Measurements from ENCODE around the gene CLVS2. TPM values are rescaled to one million over a fixed set of nuclear protein-coding genes. Genes with fewer than 3 reads are reported as not detected.

CLVS2 gene
- total and polyA plus RNA-seq, 10 donors: not detected

- Histone ChIP-seq H3K36me3 (no peaks in the 10 kb centered on the region), H3K4me3 (no peak overlapping the region), H3K4me1 (peaks cover 0 to 12% (median 6%) of the 10 kb centered on the region in 6 donors), H3K27ac (no peak overlapping the region), H3K27me3 (replicated peaks in 1 of 7) (peaks cover 0 to 60% (median 25%) of the 10 kb centered on the region in 7 donors), H3K9me3 (no peaks in the 10 kb centered on the region)
- intact Hi-C loops (cut with DNase I; ENCODE audit: low total_unique reads): no loop called here
- WGBS, 5 donors: 84 to 94% (median 85%) methylated on average over 3 of the region's 3 CpGs
- TF ChIP-seq POLR2A (IDR thresholded peaks at IDR 0.05) (no peak), POLR2AphosphoS5 (IDR thresholded peaks at IDR 0.05) (no peak)
- TF ChIP-seq, protein P1, sequence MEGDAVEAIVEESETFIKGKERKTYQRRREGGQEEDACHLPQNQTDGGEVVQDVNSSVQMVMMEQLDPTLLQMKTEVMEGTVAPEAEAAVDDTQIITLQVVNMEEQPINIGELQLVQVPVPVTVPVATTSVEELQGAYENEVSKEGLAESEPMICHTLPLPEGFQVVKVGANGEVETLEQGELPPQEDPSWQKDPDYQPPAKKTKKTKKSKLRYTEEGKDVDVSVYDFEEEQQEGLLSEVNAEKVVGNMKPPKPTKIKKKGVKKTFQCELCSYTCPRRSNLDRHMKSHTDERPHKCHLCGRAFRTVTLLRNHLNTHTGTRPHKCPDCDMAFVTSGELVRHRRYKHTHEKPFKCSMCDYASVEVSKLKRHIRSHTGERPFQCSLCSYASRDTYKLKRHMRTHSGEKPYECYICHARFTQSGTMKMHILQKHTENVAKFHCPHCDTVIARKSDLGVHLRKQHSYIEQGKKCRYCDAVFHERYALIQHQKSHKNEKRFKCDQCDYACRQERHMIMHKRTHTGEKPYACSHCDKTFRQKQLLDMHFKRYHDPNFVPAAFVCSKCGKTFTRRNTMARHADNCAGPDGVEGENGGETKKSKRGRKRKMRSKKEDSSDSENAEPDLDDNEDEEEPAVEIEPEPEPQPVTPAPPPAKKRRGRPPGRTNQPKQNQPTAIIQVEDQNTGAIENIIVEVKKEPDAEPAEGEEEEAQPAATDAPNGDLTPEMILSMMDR (IDR thresholded peaks at IDR 0.05 in 8 of 11, conservative IDR thresholded peaks at IDR 0.05 in 3 of 11): no peak
- DNase-seq: no peak
Measured at GRCh38 chr6:122994256-122994655, 1.8 kb upstream of the CLVS2 start.

DNA sequence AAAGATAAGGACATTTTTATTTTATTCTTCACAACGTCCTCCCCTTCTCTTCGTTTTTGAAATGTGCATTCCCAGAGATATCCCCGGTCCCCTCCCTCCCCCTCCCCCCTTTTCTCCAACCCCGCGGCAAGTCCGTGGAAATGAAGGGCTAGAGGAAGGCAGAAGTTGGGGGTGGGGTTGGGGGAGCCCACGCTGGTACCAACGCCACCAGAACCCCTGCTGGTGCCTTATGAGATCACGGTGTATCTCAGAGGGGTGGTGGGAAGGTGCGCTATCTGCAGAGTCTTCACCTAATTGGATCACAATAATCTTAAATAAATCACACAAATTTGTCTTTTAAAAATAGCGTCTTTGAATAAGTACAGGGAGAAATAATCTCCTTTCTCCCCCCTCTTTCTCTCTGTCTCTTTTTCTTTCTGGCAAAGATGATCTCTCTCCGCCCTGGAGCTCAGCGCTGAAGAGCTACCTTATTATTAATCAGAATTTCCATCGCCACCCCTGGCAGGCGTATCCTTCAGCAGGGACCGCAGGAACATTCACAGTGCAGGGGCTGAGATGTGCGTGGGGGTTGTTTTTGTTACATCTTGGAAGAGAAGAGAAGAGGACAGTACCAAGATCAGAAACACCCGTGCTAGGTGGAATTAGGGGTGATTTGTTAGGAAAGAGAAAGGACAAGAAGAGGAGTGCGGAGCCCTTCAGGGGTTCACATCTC, 915 bp downstream of the CLVS2 start:
- Histone ChIP-seq H3K4me1 (peaks cover 0 to 12% (median 6%) of the 10 kb centered on the region in 6 donors), H3K36me3 (no peaks in the 10 kb centered on the region), H3K4me3 (no peak overlapping the region), H3K27me3 (replicated peaks in 1 of 7) (peaks cover 0 to 62% (median 25%) of the 10 kb centered on the region in 7 donors), H3K27ac (no peak overlapping the region), H3K9me3 (no peaks in the 10 kb centered on the region)
- 19 to 25% (median 24%) methylated on average over 19 of the region's 19 CpGs for WGBS, 5 donors
- no peak for DNase-seq
- intact Hi-C loops (cut with DNase I; ENCODE audit: low total_unique reads): no loop called here
- TF ChIP-seq, protein P1 (IDR thresholded peaks at IDR 0.05 in 8 of 11, conservative IDR thresholded peaks at IDR 0.05 in 3 of 11): no peak

GRCh38 chr6:122997541-122998150, 1.6 kb downstream of the CLVS2 start:
- Histone ChIP-seq H3K27me3 (replicated peaks in 1 of 7) (peaks cover 0 to 62% (median 25%) of the 10 kb centered on the region in 7 donors), H3K36me3 (no peaks in the 10 kb centered on the region), H3K9me3 (no peaks in the 10 kb centered on the region), H3K4me1 (peaks cover 0 to 12% (median 6%) of the 10 kb centered on the region in 6 donors), H3K27ac (no peak overlapping the region), H3K4me3 (no peak overlapping the region)
- intact Hi-C loops (cut with DNase I; ENCODE audit: low total_unique reads): no loop called here
- no peak for TF ChIP-seq POLR2AphosphoS5 (IDR thresholded peaks at IDR 0.05)
- no peak for TF ChIP-seq POLR2A (IDR thresholded peaks at IDR 0.05)
- TF ChIP-seq, protein P1 (IDR thresholded peaks at IDR 0.05 in 8 of 11, conservative IDR thresholded peaks at IDR 0.05 in 3 of 11): no peak
- DNase-seq: no peak
- 83 to 93% (median 89%) methylated on average over 13 of the region's 13 CpGs for WGBS, 5 donors

DNA sequence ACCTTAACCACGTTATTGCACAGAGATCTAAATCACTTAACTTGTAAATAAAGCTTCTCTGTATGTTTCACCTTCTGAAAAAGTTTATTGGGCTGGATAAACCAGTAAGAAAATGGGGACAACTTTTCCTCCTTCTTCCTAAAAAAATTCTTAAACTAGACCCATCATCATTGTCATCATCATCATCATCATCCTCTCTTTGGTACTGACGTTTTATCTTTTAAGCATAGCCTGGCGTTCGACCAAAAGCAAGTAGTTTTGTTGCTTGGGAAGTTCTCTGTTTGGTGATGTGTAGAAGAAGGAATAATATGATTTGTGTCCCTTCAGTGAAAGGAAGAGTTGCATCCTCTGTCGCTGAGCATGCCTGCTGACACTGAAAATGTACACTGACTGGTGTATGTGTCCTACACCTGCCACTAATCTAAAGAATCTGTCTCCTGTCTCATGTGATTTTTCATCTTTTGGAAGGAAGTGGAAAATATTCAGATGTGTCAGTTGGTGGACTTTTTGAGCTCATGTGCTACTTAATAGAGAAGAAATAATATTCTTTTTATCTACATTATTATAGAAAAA, 2.5 kb downstream of the CLVS2 start:
- Histone ChIP-seq H3K27ac (no peak overlapping the region), H3K4me3 (no peak overlapping the region), H3K36me3 (no peaks in the 10 kb centered on the region), H3K9me3 (no peaks in the 10 kb centered on the region), H3K27me3 (replicated peaks in 1 of 7) (peaks cover 0 to 57% (median 25%) of the 10 kb centered on the region in 7 donors), H3K4me1 (peaks cover 0 to 12% (median 6%) of the 10 kb centered on the region in 6 donors)
- 61 to 70% (median 67%) methylated on average over 5 of the region's 5 CpGs for WGBS, 5 donors
- no peak for DNase-seq
- TF ChIP-seq POLR2AphosphoS5 (IDR thresholded peaks at IDR 0.05) (no peak), POLR2A (IDR thresholded peaks at IDR 0.05) (no peak)
- TF ChIP-seq, protein P1 (IDR thresholded peaks at IDR 0.05 in 8 of 11, conservative IDR thresholded peaks at IDR 0.05 in 3 of 11): no peak
- intact Hi-C loops (cut with DNase I; ENCODE audit: low total_unique reads): no loop called here
